Endometrial microvascular endothelial cells (primary cell): Measurements from ENCODE around the gene COPE. TPM values are rescaled to one million over a fixed set of nuclear protein-coding genes. Genes with fewer than 3 reads are reported as not detected.
"Not testable (repeated sequence)": the region's sequence is repeated elsewhere in the genome, so short reads cannot be mapped to it uniquely, and the experiment has no call there.

Experiments
- in situ Hi-C: cut with HindIII; loops from 2 replicates; pipeline ENCODE4 v1.10.0; 2017; ENCODE audit warnings: low sequenced_read_pairs, low pct_unique_long_range_greater_than_20kb; ENCODE audit errors: inconsistent ontology term
- total RNA-seq: library from RNA; depleted of rRNA; stranded (reverse); fragments of >200 nt; gene quantifications from one replicate; pipeline ENCODE4 v1.2.3, GENCODE V29; 2015; ENCODE audit errors: inconsistent ontology term

COPE gene
- total RNA-seq, 1 donor from 2014 or later = 281 TPM

DNA sequence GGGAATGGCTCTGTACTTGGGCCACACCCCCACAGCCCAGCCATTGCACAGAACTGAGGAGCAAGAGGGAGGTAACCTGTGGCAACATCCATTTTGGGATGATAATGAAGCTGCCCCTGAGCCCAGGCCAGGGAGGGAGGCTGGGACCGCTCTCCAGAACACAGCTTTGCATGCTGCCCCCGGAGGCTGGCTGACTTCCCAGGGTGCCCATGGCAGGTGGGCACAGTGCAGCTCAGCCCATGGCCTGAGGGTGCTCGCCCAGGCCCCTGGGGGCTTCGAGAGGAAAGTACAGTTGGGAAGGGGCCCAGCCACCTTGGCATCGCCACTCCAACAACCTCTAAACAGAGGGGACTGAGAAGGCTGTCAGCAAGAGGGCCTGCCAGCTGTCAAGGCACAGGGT lies 5.7 kb downstream of the COPE start:
- in situ Hi-C loops = no loop called here

DNA sequence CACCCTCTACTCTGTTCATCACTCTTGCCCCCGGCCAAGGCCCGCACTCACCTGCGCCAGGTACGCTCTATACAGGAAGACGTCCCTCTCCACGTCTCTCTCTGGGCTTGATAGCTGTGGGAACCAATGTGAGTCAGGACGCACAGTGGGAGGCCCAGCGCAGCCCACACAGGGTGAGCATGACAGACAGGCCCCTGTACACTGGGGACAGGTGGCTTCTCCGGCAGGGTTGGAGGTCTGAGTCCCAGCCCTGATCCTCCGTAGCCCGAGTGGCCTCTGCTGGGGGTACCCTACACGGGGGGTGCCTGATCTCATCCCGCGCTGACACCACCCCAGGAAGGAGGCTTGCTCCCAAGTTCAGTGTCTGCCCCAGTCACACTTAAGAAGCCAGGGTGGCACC lies 6.3 kb downstream of the COPE start:
- in situ Hi-C loops = no loop called here

DNA sequence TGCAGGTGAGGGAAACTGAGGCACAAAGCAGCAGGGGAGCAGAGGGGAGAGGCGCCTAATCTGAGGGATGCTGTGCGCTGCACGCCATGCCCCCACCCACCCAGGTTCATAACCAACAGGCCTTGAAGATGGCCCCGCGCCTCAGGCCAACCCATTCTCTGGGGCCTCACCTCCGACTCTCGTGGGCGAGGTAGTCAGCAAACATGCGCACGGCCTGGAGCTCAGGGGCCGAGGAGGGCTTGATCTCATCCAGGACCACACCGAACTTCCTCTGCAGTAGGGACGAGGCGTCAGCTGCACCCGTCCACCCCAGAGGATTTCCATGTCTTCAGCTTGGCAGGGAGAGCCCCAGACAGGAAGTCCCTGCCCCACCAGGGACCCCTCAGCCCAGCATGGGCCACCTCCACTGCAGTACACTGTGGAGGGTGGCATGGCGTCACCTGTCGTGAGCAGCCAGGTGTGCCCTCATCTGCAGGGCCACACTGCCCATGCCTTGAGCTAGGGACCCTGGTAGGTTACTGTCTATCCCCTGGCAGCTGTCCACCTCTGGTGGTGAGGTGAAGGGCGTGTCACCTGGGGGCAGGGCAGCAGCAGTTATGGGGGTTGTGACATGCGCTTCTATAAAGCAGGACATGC lies 8.3 kb downstream of the COPE start:
- in situ Hi-C loops = no loop called here

DNA sequence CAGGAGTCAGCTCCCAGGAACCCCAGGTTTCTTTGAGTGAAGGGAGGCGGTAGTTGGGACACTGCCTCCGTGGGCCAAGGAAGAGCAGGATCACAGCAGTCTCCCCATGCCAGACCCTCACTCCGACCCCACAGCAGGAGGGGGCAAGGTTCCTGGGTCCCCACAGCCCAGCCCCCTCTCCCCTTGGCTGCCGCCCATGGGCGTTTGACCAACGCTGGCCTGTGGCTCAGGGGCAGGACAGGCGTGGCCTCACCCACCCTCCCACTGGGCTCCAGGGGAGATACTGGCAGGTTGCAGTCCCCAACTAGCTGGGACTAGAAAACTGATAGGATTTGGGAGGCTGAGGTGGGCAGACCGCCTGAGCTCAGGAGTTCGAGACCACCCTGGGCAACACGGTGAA lies 9.2 kb downstream of the COPE start:
- in situ Hi-C loops = no loop called here

DNA sequence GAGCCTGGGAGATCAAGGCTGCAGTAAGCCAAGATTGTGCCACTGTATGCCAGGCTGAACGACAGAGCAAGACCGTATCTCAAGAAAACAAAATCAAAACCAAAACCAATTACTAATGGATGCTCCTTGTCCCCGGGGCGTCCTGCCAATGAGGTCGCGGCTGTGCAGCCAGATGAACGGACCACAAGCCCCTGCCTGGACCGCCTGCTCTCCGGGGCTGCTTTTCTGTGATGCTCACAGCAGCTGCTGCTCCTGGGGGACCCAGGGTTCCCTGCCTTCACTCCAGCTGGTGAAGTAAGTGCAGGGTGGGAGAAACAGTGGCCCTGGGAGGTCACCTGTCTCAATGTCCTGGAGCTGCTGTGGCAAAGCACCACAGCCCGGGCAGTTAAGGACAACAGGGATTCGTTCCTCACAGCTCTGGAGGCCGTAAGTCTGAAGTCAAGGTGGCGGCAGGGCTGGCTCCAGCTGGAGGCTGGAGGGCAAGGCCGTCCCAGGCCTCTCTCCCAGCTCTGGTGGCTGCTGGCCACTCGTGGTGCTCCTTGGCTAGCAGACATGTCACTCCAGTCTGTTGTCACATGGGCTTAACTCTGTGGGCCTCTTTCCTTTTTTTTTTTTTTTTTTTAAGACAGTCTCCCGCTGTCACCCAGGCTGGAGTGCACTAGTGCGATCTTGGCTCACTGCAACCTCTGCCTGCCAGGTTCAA lies 10.1 kb downstream of the COPE start:
- in situ Hi-C loops = no loop called here

DNA sequence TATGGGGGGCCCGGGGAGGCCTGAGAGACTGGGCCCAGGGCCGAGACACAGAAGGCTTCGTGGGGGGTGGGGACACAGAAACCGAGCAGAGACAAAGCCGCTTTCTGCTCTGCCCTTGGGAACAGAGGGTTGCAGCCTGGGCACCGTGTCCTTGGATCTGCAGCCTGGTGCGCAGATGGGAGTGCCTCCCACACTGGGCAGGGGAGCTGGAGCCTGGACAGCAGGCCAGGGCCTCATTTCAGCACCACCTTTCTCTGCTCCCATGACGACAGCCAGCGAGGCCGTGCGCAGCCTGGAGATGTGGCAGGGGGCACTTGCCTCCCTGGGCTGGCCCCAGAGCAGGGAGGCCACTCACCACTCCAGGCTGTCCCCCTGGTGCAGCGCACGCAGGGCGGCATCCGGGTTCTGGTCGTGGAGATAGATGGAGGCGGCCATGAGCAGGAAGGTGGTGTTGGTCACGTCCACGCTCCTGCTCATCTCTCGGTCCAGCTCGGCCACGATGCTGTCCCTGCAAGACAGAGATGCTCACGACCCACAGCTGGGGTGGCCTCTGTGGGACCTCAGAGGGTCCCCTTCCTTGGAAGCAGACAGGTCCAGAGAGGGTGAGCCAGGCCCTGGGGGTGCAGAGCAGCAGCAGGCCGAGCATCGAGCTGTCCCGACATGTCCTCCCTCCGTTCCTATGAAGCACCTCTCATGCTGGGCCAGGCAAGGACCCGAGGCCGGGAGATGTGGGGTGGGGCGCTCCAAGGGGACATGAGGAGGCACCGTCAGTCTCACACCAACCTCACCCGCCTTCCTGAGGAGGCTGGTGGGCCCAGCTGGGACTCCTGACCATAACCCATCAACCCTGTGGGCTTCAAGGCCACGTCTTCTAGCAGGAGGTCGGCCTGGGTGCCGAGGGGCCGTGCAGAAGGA lies 12.3 kb downstream of the COPE start:
- in situ Hi-C loops = no loop called here

DNA sequence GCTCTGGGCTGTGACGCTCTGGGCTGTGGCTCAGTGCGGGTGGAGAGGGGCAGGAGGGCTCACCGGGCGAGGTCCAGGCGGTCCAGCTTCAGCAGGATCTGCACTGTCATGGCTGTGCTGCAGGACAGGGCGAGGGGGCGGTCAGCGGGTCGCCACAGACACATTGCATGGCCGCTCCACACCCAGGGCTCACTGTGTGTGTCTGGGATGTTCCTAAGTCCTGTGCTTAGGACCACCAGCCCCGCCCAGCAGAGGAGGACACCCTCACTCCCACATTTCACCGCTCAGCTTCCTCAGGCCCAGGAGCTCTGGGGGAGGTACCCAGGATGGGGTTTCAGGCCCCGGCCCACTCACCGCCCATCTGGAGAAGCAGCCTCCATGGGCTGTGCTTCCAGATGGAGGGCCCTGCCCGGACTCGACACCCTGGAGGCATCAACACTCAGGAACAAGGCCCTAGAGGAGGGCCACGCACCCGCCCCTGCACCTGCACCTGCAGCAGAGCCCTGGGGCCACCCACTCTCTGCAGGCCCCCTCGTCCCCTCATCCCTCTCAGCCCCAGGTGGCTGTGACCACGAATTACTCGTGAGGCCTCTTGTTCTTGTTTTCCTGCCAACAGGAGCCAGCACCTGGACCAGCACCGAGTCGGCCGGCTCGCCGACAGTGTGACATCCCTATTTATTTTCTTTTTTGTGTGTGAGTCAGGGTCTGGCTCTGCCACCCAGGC lies 13.5 kb downstream of the COPE start:
- in situ Hi-C loops = no loop called here

DNA sequence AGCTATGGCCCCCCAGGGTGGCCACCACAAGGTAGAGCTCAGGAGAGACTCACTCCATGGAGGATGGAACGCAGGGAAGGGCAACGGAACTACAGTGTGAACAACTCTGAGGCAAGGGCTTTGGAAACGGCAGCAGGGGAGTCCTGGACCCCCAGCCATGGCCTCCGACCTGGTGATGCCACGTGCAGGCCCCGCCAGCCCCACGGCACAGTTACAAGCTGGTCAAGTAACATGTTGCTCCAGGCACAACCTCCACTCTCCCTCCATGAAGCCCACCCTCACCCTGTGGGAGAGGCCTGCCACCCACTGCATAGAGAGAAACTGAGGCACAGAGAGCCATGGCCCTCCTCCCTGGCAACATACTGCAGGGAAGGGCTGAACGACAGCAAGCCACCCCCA lies 14.1 kb downstream of the COPE start:
- in situ Hi-C loops = no loop called here

DNA sequence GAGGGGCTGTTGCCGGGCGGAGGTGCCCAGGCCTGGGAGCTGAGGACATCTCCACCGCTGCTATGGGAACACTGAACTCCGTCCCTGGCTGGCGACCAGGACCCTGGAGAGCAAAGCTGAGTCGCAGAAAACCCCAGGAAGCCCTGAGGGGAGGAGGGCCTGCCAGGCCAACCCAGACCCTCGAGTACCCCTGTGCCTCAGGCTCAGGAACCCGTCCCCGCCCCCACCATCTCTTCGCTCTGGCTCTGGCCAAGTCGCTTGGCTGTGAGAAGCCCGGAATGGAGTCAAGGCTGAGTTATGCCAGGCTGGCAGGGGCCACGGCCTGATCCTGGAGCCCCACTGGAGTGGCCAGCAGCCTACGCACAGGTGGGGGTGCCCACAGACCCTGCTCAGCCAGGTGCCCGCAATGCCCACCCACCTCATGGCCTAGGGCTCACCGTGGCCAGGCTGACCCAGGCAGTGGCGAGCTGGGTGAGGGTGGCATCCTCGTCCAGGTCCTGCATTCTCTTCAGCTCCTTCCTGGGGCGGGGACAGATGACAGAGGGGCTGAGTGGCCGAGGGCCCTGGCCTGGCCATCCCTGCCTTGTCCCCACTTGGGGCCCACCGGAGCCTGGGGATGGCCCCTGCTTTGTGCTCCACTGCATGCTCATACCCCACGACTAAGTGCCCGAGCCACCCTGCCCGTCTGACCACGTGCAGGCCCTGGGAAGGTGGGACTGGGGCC lies 14.7 kb downstream of the COPE start:
- in situ Hi-C loops = no loop called here

DNA sequence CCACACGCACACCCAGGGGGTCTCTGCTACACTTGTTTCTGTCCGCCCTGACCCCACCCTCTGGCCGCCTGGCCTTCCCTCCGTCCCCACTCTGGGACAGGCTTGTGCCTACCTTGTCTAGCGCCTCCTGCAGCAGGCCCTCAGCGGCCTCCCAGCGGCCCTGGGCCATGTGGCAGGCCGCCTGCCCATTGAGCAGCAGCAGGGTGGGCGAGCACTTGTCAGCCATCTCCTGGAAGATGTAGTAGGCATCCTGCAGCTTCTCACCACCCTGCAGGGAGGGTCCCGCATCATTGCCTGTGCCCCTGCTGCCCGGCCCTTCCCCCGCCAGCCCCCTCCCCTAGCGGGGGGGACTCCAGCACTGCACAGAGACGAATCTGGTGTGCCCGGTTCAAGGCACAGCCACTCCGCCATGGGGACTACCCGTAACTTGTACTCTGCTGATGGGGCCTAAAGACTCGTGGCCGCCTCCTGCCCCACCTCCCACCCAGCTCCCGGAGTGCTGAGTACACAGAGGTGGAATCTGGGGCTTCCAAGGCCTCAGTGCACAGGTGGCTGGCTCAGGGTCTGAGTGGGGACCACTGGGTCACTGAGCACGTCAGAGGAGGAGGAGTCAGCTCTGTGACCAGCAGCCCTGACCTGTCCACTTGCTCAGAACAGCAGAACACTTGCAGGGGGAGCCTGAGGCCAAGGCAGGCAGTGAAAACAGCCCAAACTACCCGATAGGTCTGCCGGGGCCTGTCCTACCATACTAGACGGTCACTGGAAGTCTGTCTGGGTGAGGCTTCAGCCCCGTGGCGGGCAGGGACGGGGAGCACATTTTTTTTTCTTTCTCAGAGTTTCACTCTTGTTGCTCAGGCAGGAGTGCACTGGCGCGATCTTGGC lies 15.8 kb downstream of the COPE start:
- in situ Hi-C loops = no loop called here

DNA sequence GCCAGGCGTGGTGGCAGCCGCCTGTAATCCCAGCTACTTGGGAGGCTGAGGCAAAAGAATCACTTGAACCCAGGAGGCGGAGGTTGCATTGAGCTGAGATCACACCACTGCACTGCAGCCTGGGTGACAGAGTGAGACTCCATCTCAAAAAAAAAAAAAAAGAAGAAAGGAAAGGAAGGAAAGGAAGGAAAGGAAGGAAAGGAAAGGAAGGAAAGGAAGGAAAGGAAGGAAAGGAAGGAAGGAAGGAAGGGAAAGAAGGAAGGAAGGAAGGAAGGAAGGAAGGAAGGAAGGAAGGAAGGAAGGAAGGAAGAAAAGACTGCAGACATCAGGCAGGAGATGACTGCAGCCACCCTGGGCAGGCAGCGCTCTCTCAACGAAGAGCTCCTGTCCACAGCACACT lies 16.7 kb downstream of the COPE start:
- in situ Hi-C loops = not testable (repeated sequence)

DNA sequence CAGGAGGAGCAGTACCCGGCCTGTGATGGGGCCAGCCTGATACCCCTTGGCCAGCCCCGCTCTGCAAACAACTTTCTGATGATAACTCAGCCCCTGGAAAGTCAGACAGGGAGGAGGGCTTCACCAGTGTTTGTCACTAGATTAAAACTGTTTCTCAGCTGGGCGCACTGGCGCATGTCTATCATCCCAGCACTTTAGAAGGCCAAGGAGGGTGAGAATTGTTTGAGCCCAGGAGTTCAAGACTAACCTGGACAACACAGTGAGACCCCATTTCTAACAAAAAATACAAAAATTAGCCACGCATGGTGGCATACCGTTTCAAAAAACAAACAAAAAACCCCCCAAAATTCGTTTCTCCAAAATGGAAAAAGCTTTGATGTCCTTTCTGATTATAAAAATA lies 17.7 kb downstream of the COPE start:
- in situ Hi-C loops = no loop called here

DNA sequence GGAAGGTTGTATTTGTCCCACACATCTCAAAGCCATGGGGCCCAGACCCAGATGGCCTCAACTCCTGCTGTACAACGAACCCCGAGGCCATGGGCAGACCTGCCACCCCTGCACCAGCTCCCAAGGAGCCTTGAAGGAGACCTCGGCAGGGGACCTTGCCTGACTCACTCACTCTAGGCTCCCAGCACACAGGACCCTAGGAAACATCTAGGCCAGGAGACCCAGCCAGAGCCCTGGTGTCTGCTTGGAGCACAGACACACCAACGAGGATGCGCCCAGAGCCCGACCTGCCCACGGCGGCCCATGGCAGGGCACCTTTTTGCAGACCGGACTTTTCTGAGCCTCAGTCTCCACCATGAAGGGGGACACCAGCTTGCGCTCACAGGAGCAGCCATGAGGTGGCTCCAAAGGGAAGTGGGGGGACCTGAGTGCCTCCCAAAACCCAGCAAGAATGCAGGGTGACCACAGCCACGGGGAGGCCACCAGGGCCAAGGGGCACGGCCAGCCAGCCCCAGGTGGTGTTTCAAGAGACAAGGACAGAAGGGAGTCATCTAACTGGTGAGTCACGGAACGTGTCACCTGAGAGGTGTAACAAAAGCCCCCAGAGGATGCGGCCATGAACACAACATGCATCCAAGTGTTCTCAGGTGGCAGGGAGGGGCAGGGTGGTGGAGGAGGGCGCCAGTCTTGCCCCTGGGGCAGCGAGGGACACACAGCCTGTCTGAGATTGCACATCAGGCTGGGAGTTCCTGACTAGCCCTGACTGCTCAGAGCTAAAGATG lies 18.3 kb downstream of the COPE start:
- in situ Hi-C loops = no loop called here

DNA sequence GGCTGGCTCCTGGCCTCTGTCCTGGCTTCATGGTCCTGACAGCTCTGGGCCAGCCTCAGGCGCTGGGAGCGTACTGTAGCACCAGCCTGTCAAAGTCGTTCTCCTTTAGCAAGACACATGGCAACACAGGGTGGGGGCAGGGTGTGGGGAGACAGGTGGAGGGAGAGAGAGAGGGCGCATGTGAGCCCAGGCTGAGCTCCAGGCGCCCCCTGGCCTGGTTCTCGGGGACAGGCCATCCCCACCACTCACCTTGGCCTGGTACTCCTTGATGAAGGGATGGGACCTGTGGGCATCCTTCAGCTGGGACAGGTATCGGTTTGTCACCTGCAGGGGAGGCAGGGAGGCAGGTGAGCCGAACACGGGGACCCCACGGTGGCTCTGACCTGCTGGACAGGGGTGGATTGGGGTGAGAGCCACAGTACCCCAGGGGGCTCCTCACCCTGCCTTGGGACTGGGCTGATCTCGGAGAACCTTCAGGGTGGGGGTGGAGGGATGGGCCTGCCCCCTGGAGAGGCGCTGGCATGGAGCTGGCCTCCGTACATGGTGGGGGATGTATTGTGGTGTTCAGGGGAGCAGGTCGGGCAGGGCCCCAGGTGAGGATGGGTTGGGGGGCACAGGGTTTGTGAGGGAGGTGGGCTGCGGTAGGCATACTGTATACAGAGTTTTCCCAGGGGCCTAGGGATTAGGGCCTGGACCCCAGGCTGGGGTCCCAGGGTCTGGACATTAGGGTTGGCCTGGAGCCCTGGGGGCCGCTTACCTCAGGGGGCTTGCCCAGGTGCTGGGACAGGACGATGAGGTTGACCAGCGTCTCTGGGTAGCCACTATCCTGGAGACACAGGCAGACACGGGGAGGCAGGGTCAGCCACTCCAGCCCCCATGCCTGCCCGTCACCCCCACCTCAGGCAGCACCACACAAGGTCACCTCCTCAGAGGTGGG lies 19.3 kb downstream of the COPE start:
- in situ Hi-C loops = no loop called here

DNA sequence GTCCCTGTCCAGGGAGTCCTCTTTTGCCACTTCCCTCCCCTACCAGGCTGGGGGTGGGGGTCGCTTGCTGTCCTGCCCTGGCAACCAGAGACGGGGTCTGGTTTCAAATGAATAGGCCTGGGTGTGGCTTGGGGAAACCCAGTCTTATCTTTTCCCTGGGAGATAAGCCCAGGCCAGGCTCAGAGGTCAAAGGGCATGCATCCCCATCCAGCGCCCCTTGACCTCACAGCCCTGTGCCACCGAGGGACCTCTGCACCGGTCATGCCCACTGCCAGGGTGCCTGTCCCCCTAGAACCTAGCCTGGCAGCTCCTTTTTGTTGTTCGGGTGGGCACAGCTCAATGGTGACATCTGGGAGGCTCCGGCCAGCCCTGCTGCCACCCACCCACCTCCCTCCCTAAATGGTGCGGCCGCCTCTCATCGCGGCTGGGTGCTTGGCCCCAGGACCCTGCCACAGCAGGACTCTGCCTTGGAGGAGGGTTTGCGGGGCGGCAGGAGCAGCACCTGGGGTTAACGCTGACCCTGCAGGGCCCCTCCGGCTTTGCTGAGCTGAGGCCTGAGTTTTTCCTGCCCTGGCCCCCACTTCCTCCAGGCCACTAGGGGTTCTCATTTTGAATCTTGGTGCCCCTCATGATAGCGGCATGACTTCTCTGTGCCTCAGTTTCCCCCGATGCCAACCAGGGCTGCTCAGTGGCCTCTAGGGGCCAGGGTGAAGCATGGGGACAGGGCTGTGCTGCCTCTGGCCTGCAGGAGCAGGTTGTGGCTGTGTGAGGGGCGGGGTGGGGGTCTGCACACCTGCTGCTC lies 20.4 kb downstream of the COPE start:
- in situ Hi-C loops = no loop called here
